ENCODE data around the gene CERT1.

The CERT1 gene

DNA sequence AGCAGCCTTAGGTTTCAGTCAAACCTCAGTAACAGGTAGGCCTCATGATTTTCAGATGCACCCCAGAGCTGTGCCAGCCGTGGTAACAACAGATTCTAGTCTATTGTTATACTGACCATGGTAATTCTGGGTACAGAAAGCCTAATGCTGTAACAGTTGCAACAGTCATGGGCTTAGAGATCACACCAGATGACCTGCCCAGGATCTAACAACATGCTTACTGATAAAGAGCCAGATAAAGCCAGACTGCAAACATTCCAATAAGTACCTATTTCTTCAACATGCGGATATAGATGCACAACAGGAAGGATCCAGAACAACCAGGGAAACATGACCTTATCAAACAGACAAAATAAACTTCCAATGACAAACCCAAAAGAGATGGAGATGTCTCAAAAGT is 42.8 kb downstream of the CERT1 start:
- DNase-seq, result no peak

DNA sequence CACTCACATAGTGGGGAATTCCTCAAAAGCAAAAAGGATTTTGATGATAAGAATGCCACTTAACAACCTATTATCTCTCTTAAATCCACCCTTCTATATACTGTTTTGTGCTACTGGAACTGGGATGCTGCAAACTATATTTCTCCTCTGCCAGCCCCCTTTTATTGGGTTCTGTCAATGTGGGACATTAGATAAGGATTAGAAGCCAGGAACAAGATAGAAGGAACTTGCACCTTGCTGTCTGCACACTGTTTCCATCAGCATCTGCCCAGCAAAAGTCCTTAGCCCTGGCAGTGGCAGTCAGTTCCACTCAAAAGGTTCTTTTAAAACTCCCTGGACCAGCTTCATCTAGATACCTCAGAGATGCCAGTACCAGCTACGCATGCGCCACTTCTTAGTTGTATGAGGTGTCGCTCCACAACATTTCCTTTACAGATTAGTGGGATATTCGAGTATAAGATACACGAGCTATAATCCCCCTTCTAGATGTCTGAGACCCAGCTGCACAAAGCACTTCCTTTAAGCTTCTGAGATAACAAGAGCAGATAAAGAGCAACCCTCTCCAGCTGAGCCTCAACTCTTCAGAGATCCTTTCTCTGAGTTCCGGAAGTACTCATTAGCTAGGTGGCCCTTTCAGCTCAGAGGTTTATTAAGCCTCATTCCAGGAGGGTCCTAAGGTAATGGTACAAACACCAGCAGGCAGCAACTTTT is 45.3 kb downstream of the CERT1 start:
- no peak for DNase-seq

DNA sequence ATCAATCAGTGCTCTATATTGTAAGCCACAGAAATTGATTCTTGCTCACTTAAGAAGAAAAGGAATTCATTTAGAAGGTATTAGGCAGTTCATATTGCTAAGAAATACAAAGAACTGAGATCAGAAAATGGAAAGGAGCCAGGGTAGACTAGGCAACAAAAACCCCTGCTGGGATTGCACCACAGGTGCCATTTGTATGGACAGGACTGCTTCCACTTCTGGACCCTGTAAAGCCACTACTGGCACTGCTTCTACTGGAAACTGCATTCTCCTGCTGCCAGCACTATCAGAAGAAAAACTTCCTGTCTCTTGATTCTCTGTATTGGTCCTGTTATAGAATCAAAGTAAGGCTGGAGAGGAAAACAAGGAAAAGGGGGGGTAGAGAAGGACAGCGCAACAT is 45.9 kb downstream of the CERT1 start:
- DNase-seq, result no peak

DNA sequence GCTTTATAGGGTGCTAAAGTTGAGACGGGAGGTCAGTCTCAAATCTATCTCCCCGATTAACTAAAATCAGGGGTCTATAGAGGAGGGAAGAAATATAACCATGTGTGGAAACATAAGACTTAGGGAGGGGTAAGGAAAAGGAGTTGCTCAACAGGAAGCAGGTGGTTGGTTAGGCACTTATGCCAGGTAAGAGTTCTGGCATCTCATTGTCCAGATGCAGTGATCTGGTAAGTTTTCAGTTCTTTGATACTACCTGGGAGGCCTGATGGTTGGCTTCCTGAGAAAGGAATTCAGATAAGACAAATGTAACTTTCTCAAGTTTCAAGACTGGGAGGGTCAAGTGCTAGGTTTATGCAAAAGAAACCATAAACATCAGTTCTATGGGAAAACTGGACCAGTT is 47.7 kb downstream of the CERT1 start:
- DNase-seq, result no peak

DNA sequence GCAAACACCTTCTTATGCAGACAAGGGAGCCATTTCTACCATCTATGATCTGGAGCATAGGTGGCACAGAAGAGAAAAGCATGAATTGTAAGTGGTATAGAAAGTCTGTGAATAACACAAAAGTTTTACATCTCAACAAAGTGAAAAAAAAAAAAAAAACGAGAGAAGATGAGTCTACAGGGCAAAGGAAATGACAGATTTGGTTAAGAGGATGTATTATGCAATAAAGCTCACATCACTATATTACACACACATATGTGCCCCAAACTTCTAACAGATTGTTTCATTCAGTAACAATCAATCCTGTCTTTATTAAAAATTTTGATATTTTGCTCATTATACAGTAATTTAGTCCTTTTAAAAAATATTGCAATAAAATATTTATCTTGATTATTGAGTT is 49.8 kb downstream of the CERT1 start:
- no peak for DNase-seq

DNA sequence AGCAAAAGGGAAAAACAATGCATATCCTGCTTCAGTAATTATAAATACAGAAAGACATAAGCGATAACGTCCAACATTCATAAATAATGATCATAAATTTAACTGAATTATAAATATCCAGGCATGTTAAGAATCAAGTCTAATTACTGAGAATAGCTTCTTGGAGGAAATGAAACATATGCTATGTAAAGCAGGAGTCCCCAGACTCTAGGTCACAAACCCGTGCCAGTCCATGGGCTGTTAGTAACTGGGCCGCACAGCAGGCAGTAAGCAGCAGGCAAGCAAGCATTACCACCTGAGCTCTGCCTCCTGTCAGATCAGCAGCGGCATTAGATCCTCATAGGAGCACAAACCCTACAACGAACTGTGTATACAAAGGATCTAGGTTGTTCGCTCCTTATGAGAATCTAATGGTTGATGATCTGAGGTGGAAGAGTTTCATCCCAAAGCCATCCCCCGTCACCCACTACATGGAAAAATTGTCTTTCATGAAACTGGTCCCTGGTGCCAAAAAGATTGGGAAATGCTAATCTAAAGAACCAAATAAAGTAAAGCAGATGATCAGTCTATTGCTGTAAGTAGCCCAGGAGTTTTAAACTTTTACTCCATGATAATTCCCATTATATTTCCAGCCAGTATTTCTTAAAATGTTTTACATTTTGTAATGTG is 50.4 kb downstream of the CERT1 start:
- no peak for DNase-seq

DNA sequence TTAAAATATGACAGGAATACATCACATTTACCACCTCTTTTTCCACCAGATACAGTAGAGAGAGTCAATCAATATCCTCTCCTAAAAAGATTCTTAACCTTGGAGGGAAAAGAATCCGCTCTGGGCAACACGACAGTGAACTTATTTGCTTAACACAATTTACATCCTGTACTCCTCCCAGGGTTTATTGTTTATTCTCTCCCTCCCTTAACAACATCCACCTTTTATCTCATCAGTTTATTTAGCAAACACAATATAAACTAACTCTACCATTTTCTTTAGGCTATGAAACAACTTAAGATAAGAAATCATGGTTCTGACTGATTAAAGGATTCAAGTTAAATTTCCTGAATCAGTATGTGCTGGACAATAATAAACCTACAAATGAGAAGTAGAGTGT is 50.9 kb downstream of the CERT1 start:
- DNase-seq, result no peak

DNA sequence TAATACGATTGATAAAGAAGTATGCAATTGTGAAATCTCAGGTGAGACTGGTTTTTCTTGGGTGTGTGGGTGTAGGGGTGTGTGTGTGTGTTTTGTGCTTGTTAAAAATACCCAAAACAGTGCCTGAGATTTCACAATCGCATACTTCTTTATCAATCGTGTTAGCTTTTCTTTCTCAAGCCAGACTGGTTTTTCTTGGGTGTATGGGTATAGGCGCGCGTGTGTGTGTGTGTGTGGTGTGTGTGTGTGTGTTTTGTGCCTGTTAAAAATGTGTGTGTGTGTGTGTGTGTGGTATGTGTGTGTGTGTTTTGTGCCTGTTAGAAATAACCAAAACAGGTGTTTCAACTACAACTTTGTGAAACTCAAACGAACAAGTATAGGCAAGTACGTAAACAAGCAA is 53.7 kb downstream of the CERT1 start:
- no peak for DNase-seq

DNA sequence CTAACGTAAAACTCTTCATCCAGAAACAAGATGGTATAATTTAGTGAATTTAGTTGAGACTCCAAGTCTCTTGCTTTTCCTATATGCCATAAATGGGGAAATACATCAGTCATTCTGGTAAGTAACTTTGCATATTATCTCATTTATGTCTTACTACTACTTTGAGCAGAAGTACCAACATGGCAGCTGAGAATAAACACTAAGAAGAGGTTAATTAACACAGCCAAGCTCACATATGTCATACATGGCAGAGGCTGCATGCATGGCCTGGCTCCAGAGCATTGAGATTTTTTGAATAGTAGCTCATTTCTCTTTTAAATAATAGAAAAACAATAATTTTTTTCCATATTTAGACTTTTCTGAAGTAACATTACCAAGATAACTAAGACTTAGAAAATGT is 54.3 kb downstream of the CERT1 start:
- no peak for DNase-seq

DNA sequence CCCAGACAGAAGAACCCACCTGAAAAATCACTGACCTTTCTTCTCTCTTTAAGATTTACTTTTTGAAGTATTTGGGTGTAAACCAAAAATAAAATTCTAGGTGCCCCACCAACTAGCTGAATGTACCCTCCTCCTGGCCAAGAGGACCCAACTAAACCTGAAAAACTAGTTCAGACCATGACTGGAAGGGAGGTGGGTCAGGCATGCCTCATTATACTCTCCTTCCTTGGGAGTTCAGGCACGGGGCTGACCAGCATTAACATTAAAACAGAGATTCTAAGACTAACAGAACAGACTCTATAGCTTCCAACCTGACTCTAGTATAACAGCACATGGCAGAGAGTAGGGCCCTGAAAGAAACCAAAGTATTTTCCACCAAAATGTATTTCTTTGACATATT is 61.4 kb downstream of the CERT1 start:
- no peak for DNase-seq

DNA sequence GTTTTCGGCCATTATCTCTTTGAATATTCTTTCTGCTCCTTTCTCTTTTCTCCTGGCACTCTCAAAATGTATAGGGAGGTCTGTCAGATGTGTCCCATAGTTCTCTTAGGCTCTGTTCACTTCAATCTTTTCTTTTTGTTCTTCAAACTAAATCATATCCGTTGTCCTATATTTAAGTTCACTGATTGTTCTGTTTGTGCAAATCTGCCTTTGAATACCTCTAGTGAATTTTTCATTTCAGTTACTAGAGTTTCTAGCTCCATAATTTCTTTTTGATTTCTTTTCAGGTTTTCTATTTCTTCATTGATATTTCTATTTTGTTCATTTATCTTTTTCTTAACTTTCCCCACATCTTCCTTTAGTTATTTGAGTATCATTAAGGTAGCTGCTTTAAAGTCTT is 65.4 kb downstream of the CERT1 start:
- DNase-seq, result no peak

DNA sequence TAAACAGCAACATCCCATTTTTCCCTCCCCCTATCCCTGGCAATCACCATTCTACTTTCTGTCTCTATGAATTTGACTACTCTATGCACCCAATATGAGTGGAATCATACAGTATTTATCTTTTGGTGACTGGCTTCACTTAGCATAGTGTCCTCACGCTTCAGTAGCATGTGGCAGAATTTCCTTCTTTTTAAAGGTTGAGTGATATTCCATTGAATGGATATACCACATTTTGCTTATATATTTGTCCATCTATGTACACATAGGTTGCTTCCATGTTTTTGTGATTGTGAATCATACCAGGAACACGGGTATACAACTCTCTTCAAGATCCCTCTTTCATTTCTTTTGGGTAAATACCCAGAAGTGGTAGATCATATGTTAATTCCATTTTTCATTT is 69.9 kb downstream of the CERT1 start:
- DNase-seq, result no peak

DNA sequence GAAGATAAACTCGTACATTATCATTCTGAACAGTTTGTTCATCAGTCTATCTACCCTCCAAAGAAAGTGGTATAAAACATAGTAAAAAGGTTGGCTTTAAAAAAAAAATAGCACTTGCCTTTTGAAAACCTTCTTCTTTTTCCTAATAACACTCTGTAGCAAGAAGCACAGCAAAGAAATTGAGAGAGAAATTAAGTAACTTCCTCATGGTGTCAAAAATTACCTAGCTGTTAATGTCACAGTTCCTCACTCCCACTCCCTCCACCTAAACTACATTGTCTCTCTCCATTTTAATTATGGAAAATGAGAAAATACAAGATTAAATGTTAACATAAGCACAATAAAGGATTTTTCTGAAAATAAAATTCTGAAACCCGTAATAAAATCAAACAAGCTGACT is 72.2 kb downstream of the CERT1 start:
- no peak for DNase-seq

DNA sequence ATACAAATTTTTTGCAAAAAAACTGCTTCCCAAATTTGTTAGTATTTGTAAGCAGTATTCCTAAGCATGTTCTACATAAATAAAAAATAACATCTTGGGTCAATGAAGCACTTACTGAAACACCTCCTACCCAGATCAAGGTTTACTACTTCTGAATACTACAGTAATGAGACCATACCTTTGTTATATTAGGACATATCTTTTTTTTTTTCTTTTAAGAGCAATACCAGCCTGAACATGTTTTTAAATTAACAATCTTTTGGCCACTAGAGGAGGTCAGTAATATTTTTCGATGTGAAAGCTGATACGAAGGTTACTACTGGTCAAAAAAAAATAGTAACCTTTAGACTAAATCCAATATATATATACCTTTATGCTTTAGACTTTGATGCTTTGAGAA is 72.7 kb downstream of the CERT1 start:
- DNase-seq, result no peak

DNA sequence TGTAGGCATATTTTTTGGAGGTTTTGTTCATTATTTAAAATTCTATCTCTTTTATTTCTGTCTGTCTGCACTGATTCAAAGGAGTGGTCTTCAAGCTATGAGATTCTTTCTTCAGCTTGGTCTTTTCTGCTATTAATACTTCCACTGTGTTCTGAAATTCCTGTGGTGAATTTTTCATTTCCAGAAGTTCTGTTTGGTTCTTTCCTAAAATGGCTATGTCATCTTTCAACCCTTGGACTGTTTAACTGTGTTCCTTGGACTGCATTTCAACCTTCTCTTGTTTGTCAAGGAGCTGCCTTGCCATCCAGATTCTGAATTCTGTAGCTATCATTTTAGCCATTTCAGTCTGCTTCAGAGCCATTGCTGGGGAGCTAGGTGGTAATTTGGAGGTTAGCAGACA is 76.3 kb downstream of the CERT1 start:
- DNase-seq, result no peak

DNA sequence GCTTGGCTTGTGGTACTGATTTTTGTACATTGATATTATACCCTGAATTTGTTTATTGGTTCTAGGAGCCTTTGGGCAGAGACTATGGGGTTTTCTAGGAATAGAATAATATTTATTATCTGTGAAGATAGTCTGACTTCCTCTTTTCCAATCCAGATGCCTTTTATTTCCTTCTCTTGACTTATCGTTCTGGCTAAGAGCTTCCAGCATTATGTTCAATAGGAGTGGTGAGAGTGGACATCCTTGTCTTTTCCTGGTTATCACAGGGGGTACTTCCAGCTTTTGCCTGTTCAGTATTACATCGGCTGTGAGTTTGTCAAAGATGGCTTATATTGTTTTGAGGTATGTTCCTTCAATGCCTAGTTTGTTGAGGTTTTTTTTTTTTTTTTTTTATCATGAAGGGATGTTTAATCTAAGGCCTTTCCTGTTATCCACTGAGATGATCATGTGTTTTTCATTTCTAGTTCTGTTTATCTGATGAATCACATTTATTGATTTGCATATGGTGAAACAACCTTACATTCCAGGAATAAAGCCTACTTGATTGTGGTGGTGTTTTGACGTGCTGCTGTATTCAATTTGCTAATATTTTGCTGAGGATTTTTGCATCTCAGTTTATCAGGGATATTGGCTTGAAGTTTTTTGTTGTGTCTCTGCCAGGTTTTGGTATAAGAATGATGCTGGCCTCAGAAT is 77.5 kb downstream of the CERT1 start:
- no peak for DNase-seq

DNA sequence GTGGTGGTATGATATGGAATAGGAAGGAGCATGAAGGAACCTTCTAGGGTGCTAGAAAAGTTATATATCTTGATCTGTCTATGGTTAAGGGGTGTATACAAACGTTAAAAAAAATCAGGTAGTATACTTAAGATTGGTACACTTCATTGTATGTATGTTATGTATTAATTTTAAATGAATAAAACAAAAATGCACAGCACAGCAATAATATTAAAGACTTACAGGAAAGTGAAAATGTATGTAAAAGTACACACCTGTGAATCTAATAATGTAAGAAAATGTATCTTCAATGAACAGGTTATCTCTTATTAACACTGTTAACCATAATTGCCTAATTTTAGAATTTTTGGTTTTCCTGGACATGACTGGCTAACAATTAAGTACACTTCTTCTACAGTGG is 97.2 kb downstream of the CERT1 start:
- DNase-seq, result no peak

DNA sequence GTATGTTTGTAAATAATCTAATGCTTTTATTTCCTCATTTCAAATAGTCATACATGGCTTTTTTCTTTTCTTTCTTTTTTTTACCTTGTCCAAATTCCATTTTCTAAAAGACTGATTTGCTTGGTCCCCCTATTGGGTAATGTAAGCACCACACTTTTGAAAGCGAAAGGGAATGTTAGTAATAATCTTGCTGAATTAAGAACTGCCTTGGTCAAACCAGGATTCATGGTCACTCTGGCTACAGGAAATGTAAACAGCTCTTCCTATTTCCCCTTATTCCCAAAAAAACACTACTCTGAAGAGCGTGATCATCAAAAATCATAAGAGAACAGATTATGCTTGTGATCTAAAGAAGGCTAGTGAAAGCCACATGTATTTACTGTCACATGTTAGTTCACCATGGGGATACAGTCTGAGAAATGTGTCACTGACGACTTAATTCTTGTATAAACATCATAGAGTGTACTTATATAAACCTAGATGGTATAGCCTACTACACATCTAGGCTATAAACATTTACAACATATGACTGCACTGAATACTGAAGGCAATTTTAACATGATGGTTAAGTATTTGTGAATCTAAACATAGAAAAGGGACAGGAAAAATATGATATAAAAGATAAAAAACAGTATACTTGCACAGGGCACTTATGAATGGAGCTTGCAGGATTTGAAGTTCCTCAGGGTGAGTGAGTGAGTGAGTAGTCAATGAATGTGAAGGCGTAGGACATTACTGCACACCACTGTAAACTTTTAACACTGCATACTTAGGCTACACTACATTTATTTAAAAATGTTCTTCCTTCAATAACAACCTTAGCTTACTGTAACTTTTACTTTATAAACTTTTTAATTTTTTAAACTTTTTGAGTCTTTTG is 99.1 kb downstream of the CERT1 start:
- DNase-seq, result peak; percentile 55

DNA sequence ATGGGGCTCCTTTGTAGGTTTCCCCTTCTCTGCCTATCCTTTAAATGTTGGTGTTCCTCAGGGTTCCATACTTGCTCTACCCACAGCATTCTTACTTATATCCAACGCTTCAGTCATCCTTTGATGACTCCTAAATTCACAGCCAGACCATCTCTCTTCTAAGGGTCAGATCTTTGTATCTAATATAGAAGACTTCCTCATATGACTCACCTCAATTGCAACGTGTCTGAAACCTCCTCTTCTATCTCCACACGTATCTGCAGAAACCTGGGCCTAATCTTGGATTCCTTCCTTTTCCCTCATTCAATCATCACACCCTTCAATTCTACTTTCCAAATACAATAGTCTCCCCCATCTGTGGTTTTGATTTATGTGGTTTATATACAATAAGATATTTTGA is 106.1 kb downstream of the CERT1 start:
- no peak for DNase-seq

DNA sequence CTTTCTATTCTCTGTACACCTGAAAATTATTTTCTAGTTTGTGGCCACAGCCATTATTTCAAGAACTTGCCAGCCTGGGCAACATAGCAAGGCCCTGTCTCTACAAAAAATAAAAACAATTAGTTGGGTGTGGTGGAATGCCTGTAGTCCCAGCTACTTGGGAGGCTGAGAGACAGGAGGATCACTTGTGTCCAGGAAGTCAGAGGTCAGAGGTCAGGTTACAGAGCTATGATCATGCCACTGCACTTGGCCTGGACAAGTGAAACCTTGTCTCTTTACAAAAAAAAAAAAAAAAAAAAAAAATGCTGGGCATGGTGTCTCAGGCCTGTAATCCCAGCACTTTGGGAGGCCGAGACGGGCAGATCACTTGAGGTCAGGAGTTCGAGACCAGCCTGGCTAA is 116.2 kb downstream of the CERT1 start:
- no peak for DNase-seq

DNA sequence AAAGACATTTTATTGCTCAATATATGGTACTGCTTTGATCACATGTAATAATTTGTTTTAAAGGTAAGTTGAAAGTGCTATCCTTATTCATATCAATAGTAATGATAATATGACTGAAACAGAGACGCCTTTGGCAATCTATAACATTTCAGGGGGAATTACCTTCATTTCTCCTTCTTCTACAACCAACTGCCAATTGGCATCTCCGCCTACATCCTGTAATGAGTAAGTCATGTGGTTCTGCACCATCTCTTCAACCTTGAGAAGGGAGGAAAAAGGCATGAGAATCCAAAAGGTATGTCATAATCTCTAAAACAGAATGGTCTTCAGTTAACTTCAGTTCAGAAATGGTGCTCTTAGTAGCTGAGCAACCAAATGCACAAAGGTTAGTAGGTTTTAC is 122.0 kb downstream of the CERT1 start:
- no peak for DNase-seq

DNA sequence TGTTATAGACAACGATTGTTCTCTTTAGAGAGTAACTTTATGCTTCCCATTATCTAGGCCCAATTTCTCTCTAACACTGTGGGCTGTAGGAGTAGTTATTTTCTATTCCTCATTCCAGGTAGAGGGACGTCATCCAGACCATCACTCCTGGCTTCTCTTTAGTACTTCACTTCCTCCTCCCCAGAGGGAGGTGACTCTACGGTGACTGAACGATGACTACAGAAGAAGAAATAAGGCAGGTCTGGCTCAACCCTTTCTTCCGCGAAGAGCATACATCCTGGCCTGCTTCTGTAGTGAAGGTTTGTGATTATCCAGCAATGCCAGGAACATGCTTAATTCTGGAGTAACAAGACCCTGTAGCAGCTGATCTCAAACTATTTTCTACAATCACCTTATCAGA is 123.6 kb downstream of the CERT1 start:
- DNase-seq, result no peak

DNA sequence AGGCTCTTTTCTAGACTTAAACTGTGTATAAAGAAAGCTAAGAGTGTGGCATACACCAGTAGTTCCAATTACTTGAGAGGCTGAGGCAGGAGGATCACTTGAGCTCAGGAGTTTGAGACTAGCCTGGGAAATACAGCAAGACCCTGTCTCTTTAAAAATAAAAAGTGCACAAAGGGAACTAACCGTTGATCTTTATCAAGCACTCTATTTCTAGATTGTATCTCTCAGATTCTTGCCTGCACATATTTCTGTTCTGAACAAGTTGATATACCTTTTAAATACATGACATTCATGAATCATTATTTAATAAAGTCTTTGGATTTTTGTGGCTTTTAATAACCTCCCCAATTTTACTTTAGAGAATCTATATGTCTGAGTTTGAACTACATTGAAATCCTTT is 127.2 kb downstream of the CERT1 start:
- no peak for DNase-seq

DNA sequence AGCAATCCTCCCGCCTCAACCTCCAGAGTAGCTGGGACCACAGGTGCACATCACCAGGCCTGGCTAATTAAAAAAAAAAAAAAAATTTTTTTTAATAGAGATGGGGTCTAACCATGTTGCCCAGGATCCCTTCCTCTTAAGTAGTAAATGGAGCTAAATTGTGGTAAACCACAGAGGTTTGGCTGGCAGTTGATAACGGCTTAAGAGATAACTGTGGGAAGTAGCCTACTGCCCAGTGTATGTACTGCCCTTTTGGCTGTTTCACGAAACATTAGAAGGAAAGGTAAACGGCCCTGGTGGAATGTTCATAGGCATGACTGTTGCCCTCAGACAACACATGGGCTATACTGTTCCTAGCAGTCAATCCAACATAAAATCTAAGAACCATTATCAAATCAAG is 130.0 kb downstream of the CERT1 start:
- no peak for DNase-seq
